Endometrial microvascular endothelial cells (primary cell): ENCODE results near the gene DUOX2. TPM values are rescaled to one million over a fixed set of nuclear protein-coding genes. Genes with fewer than 3 reads are reported as not detected.
"Not testable (repeated sequence)": the region's sequence is repeated elsewhere in the genome, so short reads cannot be mapped to it uniquely, and the experiment has no call there.

ENCODE experiments used
- in situ Hi-C: cut with HindIII; loops from 2 replicates; pipeline ENCODE4 v1.10.0; 2017; ENCODE audit warnings: low sequenced_read_pairs, low pct_unique_long_range_greater_than_20kb; ENCODE audit errors: inconsistent ontology term
- total RNA-seq: library from RNA; depleted of rRNA; stranded (reverse); fragments of >200 nt; gene quantifications from one replicate; pipeline ENCODE4 v1.2.3, GENCODE V29; 2015; ENCODE audit errors: inconsistent ontology term

Gene DUOX2
- total RNA-seq, 1 donor from 2014 or later: not detected

DNA sequence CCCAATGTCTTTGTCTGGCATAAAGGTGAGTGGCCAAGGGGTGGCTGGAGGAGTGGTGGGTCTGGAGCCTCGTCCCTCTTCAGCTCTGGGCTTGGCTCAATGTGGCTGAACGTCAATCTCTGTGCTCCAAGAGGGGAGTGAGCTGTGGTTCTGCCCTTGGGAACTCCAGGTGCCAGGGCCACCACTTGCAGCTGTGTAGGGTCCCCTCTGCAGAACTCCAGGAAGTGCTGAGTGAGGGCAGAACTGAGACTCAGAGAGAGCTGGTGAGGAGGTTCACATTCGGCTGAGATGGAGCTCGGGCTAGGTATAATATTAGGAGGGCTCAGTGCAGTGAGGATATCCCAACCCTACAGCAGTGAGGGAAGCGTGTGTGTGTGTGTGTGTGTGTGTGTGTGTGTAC lies 27.4 kb upstream of the DUOX2 start:
- in situ Hi-C loops: no loop called here

DNA sequence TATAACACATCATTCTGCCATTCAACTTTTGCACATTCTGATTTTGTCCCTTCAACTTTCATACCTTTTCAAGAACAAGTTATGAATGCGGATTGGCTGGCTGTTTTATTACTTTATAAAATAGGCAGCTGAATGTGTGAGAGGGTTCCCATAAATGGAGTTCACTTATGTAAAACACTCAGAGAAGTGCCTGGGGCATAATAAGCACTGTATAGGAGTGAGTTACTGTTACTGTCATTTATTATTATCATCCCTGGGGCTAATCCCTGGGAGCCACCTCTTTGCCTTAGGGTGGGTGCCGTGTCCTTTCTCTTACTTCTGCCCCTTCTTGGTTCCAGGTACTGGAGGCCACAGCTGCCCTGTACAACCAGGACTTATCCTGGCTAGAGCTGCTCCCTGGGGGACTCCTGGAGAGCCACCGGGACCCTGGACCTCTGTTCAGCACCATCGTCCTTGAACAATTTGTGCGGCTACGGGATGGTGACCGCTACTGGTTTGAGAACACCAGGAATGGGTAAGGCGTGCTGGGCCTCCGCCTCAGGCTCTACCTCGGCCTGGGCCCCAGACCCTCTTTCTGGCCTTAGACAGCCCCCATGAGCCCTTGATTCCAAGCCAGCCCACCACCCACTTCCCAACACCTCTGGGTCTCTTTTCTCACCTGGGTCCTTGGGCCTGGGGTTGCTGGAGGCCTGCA lies 26.7 kb upstream of the DUOX2 start:
- in situ Hi-C loops: no loop called here

DNA sequence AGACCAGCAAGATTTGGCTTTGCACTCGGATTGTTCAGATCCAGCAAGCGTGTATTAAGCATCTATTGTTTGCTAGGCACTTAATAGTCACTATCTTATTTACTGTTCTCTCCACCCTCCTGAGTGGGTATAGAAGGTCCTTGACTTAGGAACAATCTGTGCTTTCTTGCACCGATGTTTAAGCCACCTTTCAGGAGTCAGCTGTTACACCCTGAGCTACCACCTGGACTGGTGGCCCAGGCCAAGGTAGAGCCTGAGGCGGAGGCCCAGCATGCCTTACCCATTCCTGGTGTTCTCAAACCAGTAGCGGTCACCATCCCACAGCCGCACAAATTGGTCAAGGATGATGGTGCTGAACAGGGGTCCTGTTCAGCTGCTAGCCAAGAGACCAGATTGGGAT lies 25.8 kb upstream of the DUOX2 start:
- in situ Hi-C loops: no loop called here

DNA sequence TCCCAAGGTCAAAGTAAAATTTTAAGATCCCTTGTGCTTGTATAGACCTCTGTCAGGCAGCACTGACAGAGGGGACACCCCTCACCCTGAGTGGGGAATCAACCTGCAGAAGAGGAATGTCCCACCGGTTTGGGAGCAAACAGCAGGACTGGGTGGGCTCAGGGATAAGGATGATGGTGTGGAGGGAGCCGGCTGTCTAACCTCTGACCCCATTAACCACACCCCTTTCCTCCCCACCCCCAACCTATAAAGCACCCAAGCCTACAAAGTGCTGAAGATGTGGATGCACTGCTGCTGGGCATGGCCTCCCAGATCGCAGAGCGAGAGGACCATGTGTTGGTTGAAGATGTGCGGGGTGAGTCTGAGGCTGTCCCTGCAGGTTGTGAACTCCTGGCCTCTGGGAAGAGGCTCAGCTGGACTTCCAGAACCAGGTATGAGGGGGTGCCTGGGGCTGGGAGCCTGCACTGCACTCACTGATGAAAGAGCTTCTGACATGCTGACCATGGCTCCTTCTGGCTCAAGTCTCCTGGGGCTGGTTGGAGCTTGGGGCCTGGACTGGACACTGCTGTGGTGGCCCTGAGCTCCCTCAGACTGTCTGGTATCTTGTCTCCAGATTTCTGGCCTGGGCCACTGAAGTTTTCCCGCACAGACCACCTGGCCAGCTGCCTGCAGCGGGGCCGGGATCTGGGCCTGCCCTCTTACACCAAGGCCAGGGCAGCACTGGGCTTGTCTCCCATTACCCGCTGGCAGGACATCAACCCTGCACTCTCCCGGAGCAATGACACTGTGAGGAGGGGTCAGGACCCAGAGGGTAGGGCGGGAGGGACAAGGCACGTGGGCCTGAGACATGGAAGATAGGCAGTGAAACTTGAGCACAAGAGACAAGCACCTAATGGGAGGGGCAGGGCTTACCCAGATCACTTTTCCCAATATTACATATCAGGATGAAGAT lies 25.1 kb upstream of the DUOX2 start:
- in situ Hi-C loops: no loop called here

DNA sequence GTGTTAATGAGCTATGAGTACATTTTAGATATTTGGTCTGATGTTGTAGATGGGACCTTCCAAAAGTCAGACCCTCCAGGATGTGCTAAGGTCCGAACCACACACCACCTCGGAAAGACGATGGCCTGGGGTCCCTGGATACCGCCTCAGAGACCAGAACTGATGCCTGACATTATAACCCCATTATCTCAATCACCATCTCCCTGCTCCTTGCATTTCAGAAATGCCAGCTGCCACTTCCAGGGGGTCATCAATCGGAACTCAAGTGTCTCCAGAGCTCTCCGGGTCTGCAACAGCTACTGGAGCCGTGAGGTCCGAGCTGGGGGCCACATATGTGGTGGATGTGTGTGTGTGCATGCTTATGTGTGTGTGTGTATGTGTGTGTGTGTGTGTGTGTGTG lies 23.7 kb upstream of the DUOX2 start:
- in situ Hi-C loops: no loop called here

DNA sequence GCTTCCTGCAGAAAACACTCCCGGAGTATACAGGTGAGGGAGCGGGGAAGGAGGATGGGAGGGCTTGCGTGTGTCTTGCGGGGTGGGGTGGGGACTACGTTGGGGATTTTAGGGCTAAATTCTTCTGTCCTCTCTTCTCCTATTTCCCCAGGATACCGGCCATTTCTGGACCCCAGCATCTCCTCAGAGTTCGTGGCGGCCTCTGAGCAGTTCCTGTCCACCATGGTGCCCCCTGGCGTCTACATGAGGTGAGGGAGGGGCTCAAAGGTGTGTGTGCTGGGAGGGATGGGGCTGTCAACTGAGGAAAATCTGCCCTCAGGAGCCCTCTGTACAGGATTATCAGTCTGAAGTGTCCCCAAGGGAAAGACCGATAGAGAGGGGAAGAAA lies 22.4 kb upstream of the DUOX2 start:
- in situ Hi-C loops: no loop called here

DNA sequence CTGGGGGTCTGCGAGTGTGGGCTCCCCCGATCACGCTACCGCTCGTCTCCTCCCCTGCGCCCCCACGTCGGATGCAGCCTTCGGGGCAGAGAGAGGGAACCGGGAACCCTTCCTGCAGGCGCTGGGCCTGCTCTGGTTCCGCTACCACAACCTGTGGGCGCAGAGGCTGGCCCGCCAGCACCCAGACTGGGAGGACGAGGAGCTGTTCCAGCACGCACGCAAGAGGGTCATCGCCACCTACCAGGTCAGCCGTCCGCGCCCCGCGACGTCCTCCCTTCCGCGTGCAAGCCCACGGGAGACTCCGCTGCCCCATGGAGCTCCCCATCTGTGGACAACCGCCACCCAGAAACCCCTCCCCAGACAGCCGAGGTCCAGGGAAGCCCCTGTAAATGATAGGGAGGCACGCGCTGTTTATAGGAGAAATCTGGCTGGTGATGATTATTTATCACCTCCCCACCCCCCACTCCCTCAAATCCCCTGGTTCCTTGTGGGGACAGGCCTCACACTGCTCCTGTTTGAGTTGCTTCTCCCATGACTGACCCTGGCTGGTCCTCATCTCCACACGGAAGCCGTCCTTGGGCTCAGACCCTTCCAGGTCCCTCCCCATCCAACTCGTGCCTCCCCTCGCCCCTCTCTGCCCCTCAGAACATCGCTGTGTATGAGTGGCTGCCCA lies 21.9 kb upstream of the DUOX2 start:
- in situ Hi-C loops: not testable (repeated sequence)

DNA sequence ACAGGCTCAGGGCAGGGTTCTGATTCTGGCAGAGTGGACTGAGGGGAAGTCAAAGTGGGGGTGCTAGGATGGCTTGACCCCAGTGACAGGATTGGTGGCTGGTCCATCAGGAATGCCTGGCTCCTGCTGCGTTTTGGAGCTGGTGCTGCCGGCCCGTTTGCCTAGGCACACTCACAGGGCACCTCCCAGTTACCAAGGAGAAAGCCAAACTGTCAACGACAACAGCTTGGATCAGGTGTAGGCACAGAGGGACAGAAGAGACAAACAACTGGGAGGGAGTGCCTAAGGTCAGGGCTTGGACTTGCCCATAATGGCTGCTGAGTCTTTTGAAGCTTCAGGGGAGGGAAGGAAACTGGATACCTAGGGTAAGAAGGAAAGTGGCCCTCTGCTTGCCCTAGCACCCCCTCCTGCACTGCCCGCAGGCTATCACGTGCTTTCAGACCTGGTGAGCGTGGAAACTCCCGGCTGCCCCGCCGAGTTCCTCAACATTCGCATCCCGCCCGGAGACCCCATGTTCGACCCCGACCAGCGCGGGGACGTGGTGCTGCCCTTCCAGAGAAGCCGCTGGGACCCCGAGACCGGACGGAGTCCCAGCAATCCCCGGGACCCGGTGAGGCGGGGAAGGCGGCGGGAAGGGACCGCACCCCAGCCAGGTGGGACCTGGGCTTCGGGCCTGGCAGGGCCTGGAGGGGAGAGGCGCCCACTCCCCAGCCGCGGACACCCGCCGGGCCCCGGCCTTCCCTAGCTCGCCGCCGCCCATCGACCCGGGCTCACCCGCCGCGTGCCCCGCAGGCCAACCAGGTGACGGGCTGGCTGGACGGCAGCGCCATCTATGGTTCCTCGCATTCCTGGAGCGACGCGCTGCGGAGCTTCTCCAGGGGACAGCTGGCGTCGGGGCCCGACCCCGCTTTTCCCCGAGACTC lies 21.0 kb upstream of the DUOX2 start:
- in situ Hi-C loops: no loop called here

DNA sequence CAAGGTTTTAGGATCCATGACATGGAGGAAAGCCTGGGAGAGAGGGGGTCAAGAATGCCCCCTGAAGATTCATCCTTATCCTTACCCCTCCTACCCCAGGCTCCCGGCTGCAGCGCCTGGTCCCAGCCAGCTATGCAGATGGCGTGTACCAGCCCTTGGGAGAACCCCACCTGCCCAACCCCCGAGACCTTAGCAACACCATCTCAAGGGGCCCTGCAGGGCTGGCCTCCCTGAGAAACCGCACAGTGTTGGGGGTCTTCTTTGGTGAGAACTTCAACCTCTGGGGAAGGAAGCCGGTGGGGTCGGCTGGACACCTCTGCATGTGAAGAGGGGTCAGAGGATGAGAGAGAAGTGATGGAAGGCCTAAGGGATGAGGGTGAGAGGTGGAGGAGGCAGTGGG lies 20.1 kb upstream of the DUOX2 start:
- in situ Hi-C loops: no loop called here

DNA sequence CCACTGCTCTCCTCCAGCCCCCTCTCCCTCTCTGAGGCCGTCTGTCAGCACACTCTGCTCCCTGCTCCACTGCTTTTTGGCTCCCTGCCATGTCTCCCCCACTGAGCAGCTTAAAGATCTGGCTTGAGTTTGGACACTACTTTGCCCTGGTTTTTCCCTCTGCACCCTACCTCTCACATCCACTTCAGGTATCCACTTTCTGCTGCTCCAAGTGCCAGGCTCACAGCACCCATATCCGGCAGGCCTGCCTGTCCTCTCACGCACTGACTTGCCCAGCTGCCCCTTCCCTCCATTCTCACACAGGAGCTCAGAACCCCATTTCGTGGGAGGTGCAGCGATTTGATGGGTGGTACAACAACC lies 19.6 kb upstream of the DUOX2 start:
- in situ Hi-C loops: no loop called here

DNA sequence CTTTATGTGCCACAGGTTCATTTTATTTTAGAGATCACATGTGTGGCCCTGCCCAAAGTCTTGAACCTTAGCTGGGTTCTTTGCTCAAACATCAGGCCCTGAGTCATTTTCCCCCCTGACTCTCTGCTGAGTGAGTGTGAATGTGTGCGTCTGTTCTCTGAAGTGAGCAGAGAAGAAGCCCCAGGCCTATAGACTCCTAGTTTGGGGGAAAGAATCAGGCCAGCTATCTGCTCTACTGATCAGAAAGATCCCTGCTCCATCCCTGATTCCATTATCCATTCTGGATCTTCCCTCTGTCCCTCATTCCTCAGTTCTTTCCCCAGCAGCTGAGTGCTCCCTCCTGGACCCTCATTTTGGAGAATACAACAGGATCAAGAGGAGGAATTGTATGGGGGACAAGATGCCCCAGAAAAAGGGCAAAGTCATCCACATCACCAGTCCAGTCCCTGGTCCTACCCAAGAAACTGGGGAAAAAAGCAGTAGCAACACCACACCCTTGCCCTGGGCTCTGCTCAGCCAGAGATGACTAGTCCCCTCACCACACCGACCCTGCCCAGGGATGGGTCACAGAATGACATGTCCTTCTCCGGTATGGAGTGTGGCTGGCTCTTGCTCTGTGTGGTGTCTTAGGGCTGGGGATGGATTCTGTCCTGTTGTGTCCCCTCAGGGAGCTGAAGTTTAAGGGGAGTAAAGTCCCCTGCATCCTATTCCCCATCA lies 19.0 kb upstream of the DUOX2 start:
- in situ Hi-C loops: no loop called here

DNA sequence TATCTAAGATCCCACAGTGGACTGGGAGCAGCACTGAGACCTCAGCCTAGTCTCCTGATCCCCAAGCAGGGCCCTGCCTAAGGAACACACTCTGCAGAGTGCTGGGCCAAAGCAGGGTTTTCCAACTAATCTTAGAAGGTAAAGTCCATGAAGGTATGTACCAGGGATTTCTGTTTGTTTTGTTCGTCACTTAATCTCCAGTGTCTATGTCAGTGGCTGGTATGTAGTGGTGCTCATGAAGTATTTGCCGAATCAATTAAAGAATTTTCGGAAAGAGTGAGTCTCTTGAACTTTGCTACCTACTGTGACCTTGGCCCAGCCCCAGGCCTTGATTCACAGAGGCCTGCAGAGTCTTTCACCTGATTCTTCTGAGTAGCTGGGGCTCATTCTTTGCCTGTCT lies 17.5 kb upstream of the DUOX2 start:
- in situ Hi-C loops: no loop called here

DNA sequence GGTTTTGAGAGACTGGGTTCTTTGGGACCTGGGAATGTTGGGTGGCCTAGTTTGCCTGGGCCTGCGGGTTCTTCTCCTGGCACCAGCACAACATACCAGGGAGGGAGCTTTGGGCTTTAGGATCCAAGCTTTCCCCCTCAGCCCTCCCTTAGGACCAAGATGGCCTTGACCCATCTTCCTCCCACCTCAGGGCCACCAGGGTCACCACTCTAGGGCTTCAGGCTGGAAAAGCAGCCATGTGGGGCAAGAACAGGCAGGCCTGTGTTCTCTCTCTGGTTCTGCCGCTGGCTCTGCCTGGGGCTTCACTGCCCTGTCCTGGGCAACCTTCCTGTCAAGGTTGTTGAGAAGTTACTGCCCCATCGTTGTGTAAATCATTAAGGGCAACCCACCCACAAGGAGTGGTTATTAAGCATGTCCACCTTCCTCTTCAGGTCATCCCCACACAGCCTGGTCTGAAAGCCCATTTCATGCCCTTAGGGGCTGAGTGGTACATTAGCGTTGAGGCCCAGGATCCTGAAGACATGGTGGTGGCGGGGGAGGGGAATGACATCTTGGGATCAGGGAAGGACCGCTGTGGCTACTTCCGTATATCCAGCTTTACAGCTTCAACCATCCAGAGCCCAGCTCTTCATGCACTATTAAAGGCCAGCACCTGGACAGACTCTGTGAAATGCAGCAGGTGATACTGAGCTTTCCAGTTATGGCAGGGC lies 16.5 kb upstream of the DUOX2 start:
- in situ Hi-C loops: no loop called here

DNA sequence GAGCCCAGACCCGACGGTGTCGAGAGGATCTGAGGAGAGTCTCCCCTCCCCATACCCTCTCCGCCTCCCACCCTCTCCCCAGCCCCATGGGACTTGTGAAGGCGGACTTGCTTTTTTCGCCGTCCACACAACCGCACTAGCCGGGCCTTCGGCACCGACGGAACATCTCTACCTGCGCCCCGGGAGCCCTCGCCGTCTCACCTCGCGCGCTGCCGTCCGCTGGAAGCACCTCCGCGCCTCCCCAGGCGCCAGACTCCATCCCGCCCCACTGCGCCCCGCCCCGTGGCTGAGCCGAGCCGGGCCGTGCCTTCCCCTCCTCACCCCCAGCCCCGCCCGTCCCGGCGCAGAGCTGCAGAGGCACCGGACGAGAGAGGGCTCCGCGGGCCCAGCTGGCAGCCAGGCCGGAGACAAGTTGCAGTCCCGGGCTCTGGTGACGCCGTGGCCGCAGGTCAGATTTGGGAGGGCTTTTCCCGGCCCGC lies 15.7 kb upstream of the DUOX2 start, which contains the start of the genes DUOX1 and DUOXA1:
DUOX1 (plus strand) TSS at position 344 of the 479 bp plus-strand sequence. CDS start 1,973 bp downstream, outside the sequence.
DUOXA1 (minus strand) TSS at position 229 of the 479 bp plus-strand sequence. CDS start 6,865 bp downstream, outside the sequence.
- in situ Hi-C loops: no loop called here

DNA sequence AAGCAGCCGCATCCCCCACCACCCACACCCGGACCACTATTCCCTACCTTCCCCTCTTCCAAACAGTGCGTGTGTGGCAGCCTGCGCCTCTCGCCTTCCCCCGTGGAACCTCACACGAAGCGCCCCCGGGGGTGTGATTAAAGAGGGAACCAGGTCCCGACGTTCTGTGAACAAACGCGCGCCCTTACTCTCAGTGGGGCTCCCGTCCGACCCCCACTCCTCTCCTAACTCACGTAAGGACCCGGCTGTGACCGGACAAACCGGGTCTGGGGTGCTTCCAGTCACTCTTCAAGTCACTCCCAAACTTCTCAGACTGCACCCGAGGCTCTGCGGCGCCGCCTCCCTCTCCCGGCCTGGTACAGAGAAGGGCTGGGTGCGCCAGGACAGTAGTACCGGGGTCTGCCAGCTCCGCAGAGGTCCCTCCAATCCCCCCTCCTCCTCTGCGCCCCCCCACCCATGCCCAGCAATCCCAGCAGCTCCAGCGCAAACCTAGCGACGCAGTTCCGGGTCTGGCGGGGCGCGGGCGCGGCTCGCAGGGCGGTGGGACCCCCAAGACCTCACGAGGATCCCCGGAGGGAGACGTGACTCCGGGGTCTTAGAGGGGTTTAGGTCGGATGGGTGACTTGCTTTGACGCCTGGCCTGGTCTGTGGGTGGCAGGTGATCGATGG lies 15.1 kb upstream of the DUOX2 start:
- in situ Hi-C loops: no loop called here

DNA sequence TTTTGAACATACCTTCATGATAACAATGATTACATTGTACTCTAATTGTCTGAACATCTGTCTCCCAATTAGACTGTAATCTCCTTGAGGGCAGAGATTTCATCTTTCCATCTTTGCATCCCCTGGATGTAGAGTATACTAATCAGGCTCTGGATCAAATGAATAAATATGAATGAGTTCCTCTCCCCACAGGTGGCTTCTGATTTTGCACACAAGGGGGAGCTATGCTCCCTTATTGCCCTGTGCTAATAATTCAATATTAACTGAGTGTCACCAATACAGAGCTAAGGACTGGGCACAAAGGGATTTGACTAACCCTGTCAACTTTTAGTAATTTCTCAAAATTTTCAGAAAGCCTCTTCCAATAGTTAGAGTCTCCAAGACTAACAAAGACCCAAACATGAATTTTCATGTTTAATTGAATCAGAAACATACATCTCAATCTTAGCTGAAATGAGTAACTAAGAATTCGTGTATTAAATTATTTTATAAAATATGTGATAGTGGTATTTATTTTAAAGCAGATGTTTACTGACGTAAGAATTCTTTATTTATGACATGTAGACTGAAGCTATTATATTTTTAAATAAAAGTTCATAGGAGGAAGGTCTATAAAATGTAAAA lies 12.7 kb upstream of the DUOX2 start:
- in situ Hi-C loops: no loop called here
